GM19328 (cell line): ENCODE results near the gene CUL7.

Experiments
- ATAC-seq: cut with Tn5 transposase; IDR thresholded peaks from one replicate; pipeline ENCODE4 v1.9.1; 2021; ENCODE audit warnings: mild to moderate bottlenecking, moderate library complexity; ENCODE audit not compliant: unreplicated experiment

CUL7 gene

GRCh38 chr6:43077981-43078511, 24.4 kb upstream of the CUL7 start:
- ATAC-seq, result no peak

GRCh38 chr6:43077333-43077809, 23.7 kb upstream of the CUL7 start:
- no peak for ATAC-seq

GRCh38 chr6:43076464-43077332, 23.0 kb upstream of the CUL7 start:
- ATAC-seq, result no peak

GRCh38 chr6:43075670-43076463, 22.2 kb upstream of the CUL7 start, which contains the start of gene PTK7:
TSS of gene PTK7 (plus strand) at chr6:43076314. CDS start at chr6:43076489, 175 bp downstream.
- ATAC-seq, result no peak

GRCh38 chr6:43074847-43075669, 21.4 kb upstream of the CUL7 start:
- no peak for ATAC-seq

GRCh38 chr6:43070028-43070632, 16.5 kb upstream of the CUL7 start:
- no peak for ATAC-seq

- ATAC-seq, result no peak
Measured at GRCh38 chr6:43062818-43063217, 9.2 kb upstream of the CUL7 start.

GRCh38 chr6:43061861-43062260, 8.2 kb upstream of the CUL7 start:
- no peak for ATAC-seq

- ATAC-seq, result no peak
Measured at GRCh38 chr6:43060755-43061633, 7.3 kb upstream of the CUL7 start.

- ATAC-seq, result no peak
Measured at GRCh38 chr6:43060034-43060754, 6.5 kb upstream of the CUL7 start.

GRCh38 chr6:43059168-43060033, 5.8 kb upstream of the CUL7 start, which contains the start of the genes KLC4 and MRPL2:
TSS of gene KLC4 (plus strand) at chr6:43059631. CDS start at chr6:43061336, 1,705 bp downstream.
TSS of gene MRPL2 (minus strand) at chr6:43059434. CDS start at chr6:43059381, 53 bp downstream.
- peak; percentile 94 for ATAC-seq

- no peak for ATAC-seq
Measured at GRCh38 chr6:43058531-43058930, 4.9 kb upstream of the CUL7 start.

GRCh38 chr6:43055966-43056365, 2.3 kb upstream of the CUL7 start:
- no peak for ATAC-seq

GRCh38 chr6:43054206-43054943, 724 bp upstream of the CUL7 start:
- ATAC-seq, result no peak

- no peak for ATAC-seq
Measured at GRCh38 chr6:43052842-43053544, 658 bp downstream of the CUL7 start.

GRCh38 chr6:43052225-43052841, 1.3 kb downstream of the CUL7 start:
- ATAC-seq, result no peak
